Stimulated activated CD4-positive, alpha-beta T cell treated with anti-CD3 and anti-CD28 coated beads, Interleukin-15, amount 100 ng/mL, for 48 hours (primary cell): ENCODE results near the gene CACNB4.

ENCODE experiments used
- DNase-seq, 2 donors: peaks; one replicate each; pipeline ENCODE4 v3.0.0-alpha.2; 2020; ENCODE audit warnings: low read depth in 2 of 2

Gene CACNB4

GRCh38 chr2:151975460-151976414 lies 123.1 kb downstream of the CACNB4 start:
- DNase-seq = no peak

- DNase-seq = no peak
Measured at GRCh38 chr2:151974988-151975387, 123.9 kb downstream of the CACNB4 start.

- no peak for DNase-seq
Measured at GRCh38 chr2:151973901-151974199, 125.0 kb downstream of the CACNB4 start.

GRCh38 chr2:151973013-151973900 lies 125.6 kb downstream of the CACNB4 start:
- DNase-seq = no peak

GRCh38 chr2:151972241-151973012 lies 126.4 kb downstream of the CACNB4 start:
- no peak for DNase-seq

GRCh38 chr2:151971301-151972051 lies 127.4 kb downstream of the CACNB4 start:
- DNase-seq = no peak

GRCh38 chr2:151968770-151969470 lies 129.9 kb downstream of the CACNB4 start:
- DNase-seq = no peak

- no peak for DNase-seq
Measured at GRCh38 chr2:151967829-151968722, 130.8 kb downstream of the CACNB4 start.

- DNase-seq = no peak
Measured at GRCh38 chr2:151965884-151966283, 133.0 kb downstream of the CACNB4 start.

- no peak for DNase-seq
Measured at GRCh38 chr2:151961558-151961957, 137.3 kb downstream of the CACNB4 start.

- DNase-seq = no peak
Measured at GRCh38 chr2:151959238-151959637, 139.6 kb downstream of the CACNB4 start.

- no peak for DNase-seq
Measured at GRCh38 chr2:151953467-151953866, 145.4 kb downstream of the CACNB4 start.

- no peak for DNase-seq
Measured at GRCh38 chr2:151952691-151953456, 146.0 kb downstream of the CACNB4 start.

GRCh38 chr2:151947813-151948165 lies 151.1 kb downstream of the CACNB4 start:
- DNase-seq = no peak

- no peak for DNase-seq
Measured at GRCh38 chr2:151946899-151947812, 151.7 kb downstream of the CACNB4 start.

- no peak for DNase-seq
Measured at GRCh38 chr2:151946250-151946884, 152.5 kb downstream of the CACNB4 start.

GRCh38 chr2:151945602-151946001 lies 153.2 kb downstream of the CACNB4 start:
- DNase-seq = no peak
